ENCODE results near the gene PCDH9. TPM values are rescaled to one million over a fixed set of nuclear protein-coding genes. Genes with fewer than 3 reads are reported as not detected.

The PCDH9 gene
- total RNA-seq, 1 donor from 2014 or later, result 10.4 TPM

DNA sequence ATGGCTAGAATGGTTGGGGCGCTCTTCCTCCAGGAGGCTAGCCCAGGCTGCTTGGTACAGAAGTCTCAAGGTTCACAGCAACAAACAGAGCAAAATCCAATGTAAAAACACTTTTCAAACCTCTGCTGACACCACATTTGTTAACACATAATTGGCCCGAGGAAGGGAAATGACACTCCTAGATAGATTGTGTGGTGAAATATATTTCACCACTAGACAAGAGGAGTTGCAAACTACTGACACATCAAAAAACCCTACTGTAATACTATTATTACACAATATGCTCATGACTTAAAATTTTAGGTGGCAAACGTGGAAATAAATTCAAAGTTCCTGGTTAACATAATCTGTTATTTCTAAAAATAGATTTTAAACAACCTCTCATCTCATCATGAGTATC is 643.6 kb downstream of the PCDH9 start:
- Mint-ChIP-seq H3K36me3 (ENCODE audit: low read depth, unreplicated experiment) (no peaks in the 10 kb centered on the region), H3K27me3 (ENCODE audit: low read depth, unreplicated experiment) (no peaks in the 10 kb centered on the region), H3K4me3 (ENCODE audit: unreplicated experiment) (no peak overlapping the region), H3K4me1 (ENCODE audit: low read depth, unreplicated experiment) (no peaks in the 10 kb centered on the region), H3K27ac (ENCODE audit: unreplicated experiment) (no peak overlapping the region), H3K9me3 (ENCODE audit: unreplicated experiment) (no peaks in the 10 kb centered on the region)
- Histone ChIP-seq H4K20me1 (ENCODE audit: insufficient read depth, low read length) (no peaks in the 10 kb centered on the region), H3K79me2 (ENCODE audit: insufficient read depth, low read length) (no peaks in the 10 kb centered on the region), H3K27ac (ENCODE audit: low read depth, low read length) (no peak overlapping the region), H3K4me3 (ENCODE audit: insufficient read depth, low read depth, low read length) (no peak overlapping the region), H3K27me3 (ENCODE audit: insufficient read depth, low read length) (no peaks in the 10 kb centered on the region), H3K9ac (ENCODE audit: low read length) (no peak overlapping the region), H2AFZ (ENCODE audit: low read depth, low read length) (no peak overlapping the region), H3K9me3 (ENCODE audit: insufficient read depth, low read depth, low read length) (no peaks in the 10 kb centered on the region), H3K4me1 (ENCODE audit: insufficient read depth, low read length) (no peaks in the 10 kb centered on the region), H3K36me3 (ENCODE audit: insufficient read depth, low read length) (no peaks in the 10 kb centered on the region), H3K4me2 (ENCODE audit: low read length) (no peak overlapping the region)
- peak; percentile 41 for DNase-seq (ENCODE audit: low read depth)
- TF ChIP-seq, protein P1, sequence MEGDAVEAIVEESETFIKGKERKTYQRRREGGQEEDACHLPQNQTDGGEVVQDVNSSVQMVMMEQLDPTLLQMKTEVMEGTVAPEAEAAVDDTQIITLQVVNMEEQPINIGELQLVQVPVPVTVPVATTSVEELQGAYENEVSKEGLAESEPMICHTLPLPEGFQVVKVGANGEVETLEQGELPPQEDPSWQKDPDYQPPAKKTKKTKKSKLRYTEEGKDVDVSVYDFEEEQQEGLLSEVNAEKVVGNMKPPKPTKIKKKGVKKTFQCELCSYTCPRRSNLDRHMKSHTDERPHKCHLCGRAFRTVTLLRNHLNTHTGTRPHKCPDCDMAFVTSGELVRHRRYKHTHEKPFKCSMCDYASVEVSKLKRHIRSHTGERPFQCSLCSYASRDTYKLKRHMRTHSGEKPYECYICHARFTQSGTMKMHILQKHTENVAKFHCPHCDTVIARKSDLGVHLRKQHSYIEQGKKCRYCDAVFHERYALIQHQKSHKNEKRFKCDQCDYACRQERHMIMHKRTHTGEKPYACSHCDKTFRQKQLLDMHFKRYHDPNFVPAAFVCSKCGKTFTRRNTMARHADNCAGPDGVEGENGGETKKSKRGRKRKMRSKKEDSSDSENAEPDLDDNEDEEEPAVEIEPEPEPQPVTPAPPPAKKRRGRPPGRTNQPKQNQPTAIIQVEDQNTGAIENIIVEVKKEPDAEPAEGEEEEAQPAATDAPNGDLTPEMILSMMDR (IDR thresholded peaks at IDR 0.05; ENCODE audit: insufficient read depth, low read depth, low read length), result no peak
- TF ChIP-seq EZH2 (IDR thresholded peaks at IDR 0.05; ENCODE audit: insufficient read depth, low read length), result no peak
- no peak for FAIRE-seq

DNA sequence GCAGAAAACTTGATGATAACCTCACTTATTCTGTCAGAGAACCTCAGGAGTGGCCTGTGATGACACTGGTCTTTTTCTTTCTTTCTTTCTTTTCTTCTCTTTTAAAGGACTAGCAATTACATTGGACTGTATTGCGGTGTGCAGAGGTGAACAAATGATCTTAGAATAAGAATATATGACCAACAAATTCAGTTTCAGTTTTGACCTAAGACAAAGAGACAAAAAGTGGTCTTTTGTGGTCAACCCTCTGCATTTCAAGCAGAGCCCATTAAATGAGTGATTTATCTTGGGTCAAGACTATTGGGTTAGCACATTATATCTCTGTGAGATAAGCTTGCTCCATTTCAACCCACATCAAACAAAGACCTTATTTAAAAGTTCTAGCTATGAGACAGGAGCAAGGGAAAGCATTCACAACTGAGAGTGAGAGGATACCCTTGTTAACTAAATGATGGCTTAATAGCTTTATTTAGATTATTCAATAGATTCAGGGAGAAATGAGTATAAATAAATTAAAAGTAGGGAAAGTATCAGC is 644.4 kb downstream of the PCDH9 start:
- DNase-seq (ENCODE audit: low read depth) (peak; percentile 36), FAIRE-seq (no peak)
- no peaks in the 10 kb centered on the region for H3K9me3 Mint-ChIP-seq (ENCODE audit: unreplicated experiment)
- no peak overlapping the region for H3K27ac Mint-ChIP-seq (ENCODE audit: unreplicated experiment)
- Histone ChIP-seq H3K9me3 (ENCODE audit: insufficient read depth, low read depth, low read length) (no peaks in the 10 kb centered on the region), H3K4me3 (ENCODE audit: insufficient read depth, low read depth, low read length) (no peak overlapping the region), H3K79me2 (ENCODE audit: insufficient read depth, low read length) (no peaks in the 10 kb centered on the region), H3K27ac (ENCODE audit: low read depth, low read length) (no peak overlapping the region), H3K9ac (ENCODE audit: low read length) (no peak overlapping the region), H4K20me1 (ENCODE audit: insufficient read depth, low read length) (no peaks in the 10 kb centered on the region), H3K4me1 (ENCODE audit: insufficient read depth, low read length) (no peaks in the 10 kb centered on the region), H3K36me3 (ENCODE audit: insufficient read depth, low read length) (no peaks in the 10 kb centered on the region), H2AFZ (ENCODE audit: low read depth, low read length) (no peak overlapping the region), H3K27me3 (ENCODE audit: insufficient read depth, low read length) (no peaks in the 10 kb centered on the region), H3K4me2 (ENCODE audit: low read length) (no peak overlapping the region)
- H3K4me1 Mint-ChIP-seq (ENCODE audit: low read depth, unreplicated experiment), result no peaks in the 10 kb centered on the region
- TF ChIP-seq, protein P1 (IDR thresholded peaks at IDR 0.05; ENCODE audit: insufficient read depth, low read depth, low read length), result no peak
- no peak for TF ChIP-seq EZH2 (IDR thresholded peaks at IDR 0.05; ENCODE audit: insufficient read depth, low read length)
- H3K27me3 Mint-ChIP-seq (ENCODE audit: low read depth, unreplicated experiment), result no peaks in the 10 kb centered on the region
- no peaks in the 10 kb centered on the region for H3K36me3 Mint-ChIP-seq (ENCODE audit: low read depth, unreplicated experiment)
- no peak overlapping the region for H3K4me3 Mint-ChIP-seq (ENCODE audit: unreplicated experiment)

DNA sequence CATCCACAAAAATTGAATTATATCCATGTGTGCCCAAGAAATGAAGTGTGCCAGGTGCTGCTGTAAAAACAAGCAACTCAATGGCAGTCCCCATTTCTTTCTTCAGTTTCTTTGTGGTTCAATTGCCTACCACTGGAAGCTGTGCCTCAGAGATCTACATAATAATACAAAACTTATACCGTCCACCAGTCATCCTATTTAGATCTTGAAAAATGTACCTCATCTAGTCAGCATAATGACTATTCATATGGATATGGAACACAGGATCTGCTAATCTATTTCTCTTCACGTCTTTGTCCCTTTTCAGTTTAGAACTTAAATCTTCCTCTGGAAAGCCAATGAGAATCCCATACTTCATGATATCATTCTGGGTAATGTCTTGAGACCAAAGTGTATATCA is 648.5 kb downstream of the PCDH9 start:
- Histone ChIP-seq H4K20me1 (ENCODE audit: insufficient read depth, low read length) (no peaks in the 10 kb centered on the region), H3K4me2 (ENCODE audit: low read length) (no peak overlapping the region), H3K27me3 (ENCODE audit: insufficient read depth, low read length) (no peaks in the 10 kb centered on the region), H3K4me3 (ENCODE audit: insufficient read depth, low read depth, low read length) (no peak overlapping the region), H3K9ac (ENCODE audit: low read length) (no peak overlapping the region), H3K9me3 (ENCODE audit: insufficient read depth, low read depth, low read length) (no peaks in the 10 kb centered on the region), H2AFZ (ENCODE audit: low read depth, low read length) (no peak overlapping the region), H3K27ac (ENCODE audit: low read depth, low read length) (no peak overlapping the region), H3K79me2 (ENCODE audit: insufficient read depth, low read length) (no peaks in the 10 kb centered on the region), H3K4me1 (ENCODE audit: insufficient read depth, low read length) (no peaks in the 10 kb centered on the region), H3K36me3 (ENCODE audit: insufficient read depth, low read length) (no peaks in the 10 kb centered on the region)
- DNase-seq (ENCODE audit: low read depth) (no peak), FAIRE-seq (no peak)
- no peak overlapping the region for H3K4me3 Mint-ChIP-seq (ENCODE audit: unreplicated experiment)
- peaks cover 12% of the 10 kb centered on the region for H3K4me1 Mint-ChIP-seq (ENCODE audit: low read depth, unreplicated experiment)
- no peak overlapping the region for H3K27ac Mint-ChIP-seq (ENCODE audit: unreplicated experiment)
- no peaks in the 10 kb centered on the region for H3K27me3 Mint-ChIP-seq (ENCODE audit: low read depth, unreplicated experiment)
- TF ChIP-seq, protein P1 (IDR thresholded peaks at IDR 0.05; ENCODE audit: insufficient read depth, low read depth, low read length), result no peak
- H3K9me3 Mint-ChIP-seq (ENCODE audit: unreplicated experiment), result no peaks in the 10 kb centered on the region
- H3K36me3 Mint-ChIP-seq (ENCODE audit: low read depth, unreplicated experiment), result no peaks in the 10 kb centered on the region

Data from astrocyte (in vitro differentiated cells and primary cell).